ENCODE measurements around the gene CCNH. TPM values are rescaled to one million over a fixed set of nuclear protein-coding genes. Genes with fewer than 3 reads are reported as not detected.

The CCNH gene
- total RNA-seq, 1 experiment from 2014 or later = 64.3 TPM

- ChIA-PET CTCF (no interaction called here), POLR2A (ENCODE audit: low non-redundant PET) (no interaction called here)
- no peaks in the 10 kb centered on the region for H3K9me3 ChIP-seq (ENCODE audit: low read depth, low read length, poor library complexity, severe bottlenecking)
- H3K36me3 ChIP-seq (ENCODE audit: insufficient read depth, low read length, poor library complexity, severe bottlenecking) = peaks cover 20% of the 10 kb centered on the region
- BruUV-seq (replicated peaks) = no TSS peak
- intact Hi-C loops (cut with micrococcal nuclease; ENCODE audit: unreplicated experiment) = no loop called here
- no peak for TF ChIP-seq EZH2 (IDR thresholded peaks at IDR 0.05; ENCODE audit: borderline replicate concordance, low read depth, low read length, poor library complexity, severe bottlenecking)
- TF ChIP-seq CTCF (conservative IDR thresholded peaks at IDR 0.05; ENCODE audit: low read depth, low read length) = no peak
- no peaks in the 10 kb centered on the region for H3K27me3 ChIP-seq (replicated peaks; ENCODE audit: insufficient read depth, low read depth, low read length, poor library complexity)
- DNase-seq (ENCODE audit: low spot score) = no peak
- H3K4me1 ChIP-seq (ENCODE audit: insufficient read depth, low read length, poor library complexity, severe bottlenecking) = no peaks in the 10 kb centered on the region
- no peak overlapping the region for H3K27ac ChIP-seq (ENCODE audit: low read depth, low read length, poor library complexity, severe bottlenecking)
- no peak overlapping the region for H3K4me3 ChIP-seq (ENCODE audit: low read depth, low read length, poor library complexity, severe bottlenecking)
These were observed 40.0 kb downstream of the CCNH start for GRCh38 chr5:87372705-87373104.

- no peaks in the 10 kb centered on the region for H3K27me3 ChIP-seq (replicated peaks; ENCODE audit: insufficient read depth, low read depth, low read length, poor library complexity)
- TF ChIP-seq CTCF (conservative IDR thresholded peaks at IDR 0.05; ENCODE audit: low read depth, low read length) (no peak), EZH2 (IDR thresholded peaks at IDR 0.05; ENCODE audit: borderline replicate concordance, low read depth, low read length, poor library complexity, severe bottlenecking) (no peak)
- no TSS peak for BruUV-seq (replicated peaks)
- CTCF ChIA-PET = no interaction called here
- POLR2A ChIA-PET (ENCODE audit: low non-redundant PET) = no interaction called here
- H3K36me3 ChIP-seq (ENCODE audit: insufficient read depth, low read length, poor library complexity, severe bottlenecking) = no peaks in the 10 kb centered on the region
- H3K9me3 ChIP-seq (ENCODE audit: low read depth, low read length, poor library complexity, severe bottlenecking) = no peaks in the 10 kb centered on the region
- H3K4me3 ChIP-seq (ENCODE audit: low read depth, low read length, poor library complexity, severe bottlenecking) = no peak overlapping the region
- intact Hi-C loops (cut with micrococcal nuclease; ENCODE audit: unreplicated experiment) = no loop called here
- no peaks in the 10 kb centered on the region for H3K4me1 ChIP-seq (ENCODE audit: insufficient read depth, low read length, poor library complexity, severe bottlenecking)
- no peak for DNase-seq (ENCODE audit: low spot score)
- H3K27ac ChIP-seq (ENCODE audit: low read depth, low read length, poor library complexity, severe bottlenecking) = no peak overlapping the region
These were observed 43.3 kb downstream of the CCNH start for GRCh38 chr5:87369431-87369830.

- POLR2A ChIA-PET (ENCODE audit: low non-redundant PET) = no interaction called here
- TF ChIP-seq CTCF (conservative IDR thresholded peaks at IDR 0.05; ENCODE audit: low read depth, low read length) (no peak), EZH2 (IDR thresholded peaks at IDR 0.05; ENCODE audit: borderline replicate concordance, low read depth, low read length, poor library complexity, severe bottlenecking) (no peak)
- Histone ChIP-seq H3K4me1 (ENCODE audit: insufficient read depth, low read length, poor library complexity, severe bottlenecking) (no peaks in the 10 kb centered on the region), H3K9me3 (ENCODE audit: low read depth, low read length, poor library complexity, severe bottlenecking) (no peaks in the 10 kb centered on the region), H3K36me3 (ENCODE audit: insufficient read depth, low read length, poor library complexity, severe bottlenecking) (peaks cover under 1% of the 10 kb centered on the region), H3K4me3 (ENCODE audit: low read depth, low read length, poor library complexity, severe bottlenecking) (no peak overlapping the region), H3K27ac (ENCODE audit: low read depth, low read length, poor library complexity, severe bottlenecking) (no peak overlapping the region), H3K27me3 (replicated peaks; ENCODE audit: insufficient read depth, low read depth, low read length, poor library complexity) (no peaks in the 10 kb centered on the region)
- BruUV-seq (replicated peaks) = no TSS peak
- CTCF ChIA-PET = no interaction called here
- no peak for DNase-seq (ENCODE audit: low spot score)
- intact Hi-C loops (cut with micrococcal nuclease; ENCODE audit: unreplicated experiment) = no loop called here
These were observed 44.1 kb downstream of the CCNH start for GRCh38 chr5:87368601-87369000.
